ENCODE measurements around the gene ANKRD30A.

Gene ANKRD30A

DNA sequence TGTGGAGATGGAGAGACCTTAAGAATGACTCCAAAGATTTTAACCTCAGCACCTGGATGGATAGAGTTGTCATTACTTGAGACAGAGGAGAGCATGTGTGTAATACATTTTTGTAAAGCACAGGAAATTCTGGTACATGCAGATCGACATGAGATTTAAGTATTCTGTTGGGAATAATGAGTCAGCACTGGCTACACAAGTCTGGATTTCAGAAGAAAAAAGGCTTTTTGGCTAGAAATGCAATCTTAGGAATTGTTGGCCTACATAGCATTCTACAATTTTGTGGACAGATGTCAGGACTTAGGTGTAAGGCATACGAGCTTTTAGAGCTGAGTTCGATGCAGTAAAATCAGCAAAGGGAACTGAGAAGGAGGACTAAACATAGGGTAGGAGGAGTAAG lies 24.1 kb upstream of the ANKRD30A start:
- Histone ChIP-seq H3K27ac (ENCODE audit: low read length) (no peak overlapping the region), H3K4me3 (ENCODE audit: low read depth in 1 of 2, low read length in 2 of 2) (no peak overlapping the region), H3K9ac (ENCODE audit: low read depth, low read length) (no peak overlapping the region), H2AFZ (ENCODE audit: low read depth, low read length) (no peak overlapping the region), H3K36me3 (ENCODE audit: insufficient read depth, low read length) (no peaks in the 10 kb centered on the region), H3K4me1 (ENCODE audit: insufficient read depth, low read length) (no peaks in the 10 kb centered on the region), H3K9me3 (ENCODE audit: insufficient read depth, low read length, severe bottlenecking) (no peaks in the 10 kb centered on the region), H3K79me2 (ENCODE audit: insufficient read depth, low read length) (no peaks in the 10 kb centered on the region), H3K27me3 (ENCODE audit: insufficient read depth, low read length, poor library complexity) (no peaks in the 10 kb centered on the region), H3K4me2 (ENCODE audit: insufficient read depth, low read length) (no peak overlapping the region), H4K20me1 (ENCODE audit: insufficient read depth, low read length) (no peaks in the 10 kb centered on the region)
- DNase-seq (no peak), ATAC-seq (ENCODE audit: insufficient read depth, low read depth) (no peak)
- no peak for TF ChIP-seq EZH2 (IDR thresholded peaks at IDR 0.05; ENCODE audit: borderline replicate concordance, low read depth, low read length, severe bottlenecking)
- TF ChIP-seq, protein P1, sequence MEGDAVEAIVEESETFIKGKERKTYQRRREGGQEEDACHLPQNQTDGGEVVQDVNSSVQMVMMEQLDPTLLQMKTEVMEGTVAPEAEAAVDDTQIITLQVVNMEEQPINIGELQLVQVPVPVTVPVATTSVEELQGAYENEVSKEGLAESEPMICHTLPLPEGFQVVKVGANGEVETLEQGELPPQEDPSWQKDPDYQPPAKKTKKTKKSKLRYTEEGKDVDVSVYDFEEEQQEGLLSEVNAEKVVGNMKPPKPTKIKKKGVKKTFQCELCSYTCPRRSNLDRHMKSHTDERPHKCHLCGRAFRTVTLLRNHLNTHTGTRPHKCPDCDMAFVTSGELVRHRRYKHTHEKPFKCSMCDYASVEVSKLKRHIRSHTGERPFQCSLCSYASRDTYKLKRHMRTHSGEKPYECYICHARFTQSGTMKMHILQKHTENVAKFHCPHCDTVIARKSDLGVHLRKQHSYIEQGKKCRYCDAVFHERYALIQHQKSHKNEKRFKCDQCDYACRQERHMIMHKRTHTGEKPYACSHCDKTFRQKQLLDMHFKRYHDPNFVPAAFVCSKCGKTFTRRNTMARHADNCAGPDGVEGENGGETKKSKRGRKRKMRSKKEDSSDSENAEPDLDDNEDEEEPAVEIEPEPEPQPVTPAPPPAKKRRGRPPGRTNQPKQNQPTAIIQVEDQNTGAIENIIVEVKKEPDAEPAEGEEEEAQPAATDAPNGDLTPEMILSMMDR (IDR thresholded peaks at IDR 0.05; ENCODE audit: borderline replicate concordance, extremely low read depth, low read length, poor library complexity, severe bottlenecking), result no peak

DNA sequence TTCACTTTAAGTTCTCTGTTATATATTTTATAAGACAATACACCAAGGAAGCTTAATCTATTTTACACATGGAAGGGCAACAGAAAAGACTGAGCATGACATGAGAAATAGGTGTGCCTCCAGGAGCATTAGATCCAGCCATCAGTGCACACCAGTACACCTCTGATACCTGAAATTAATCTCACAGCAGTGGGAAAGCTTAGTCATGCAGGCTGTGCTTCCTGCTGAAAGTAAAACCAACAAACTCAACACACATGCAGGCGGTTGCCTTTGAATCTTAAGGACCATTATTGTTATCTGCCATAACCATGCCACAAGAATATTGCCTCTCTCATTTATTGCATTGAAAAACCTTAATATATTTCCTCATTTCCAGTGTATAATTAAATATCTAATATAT lies 16.4 kb upstream of the ANKRD30A start:
- no peak overlapping the region for H3K9ac ChIP-seq (ENCODE audit: low read depth, low read length)
- TF ChIP-seq, protein P1 (IDR thresholded peaks at IDR 0.05; ENCODE audit: borderline replicate concordance, extremely low read depth, low read length, poor library complexity, severe bottlenecking), result no peak
- no peak for TF ChIP-seq EZH2 (IDR thresholded peaks at IDR 0.05; ENCODE audit: borderline replicate concordance, low read depth, low read length, severe bottlenecking)
- H3K27me3 ChIP-seq (ENCODE audit: insufficient read depth, low read length, poor library complexity), result no peaks in the 10 kb centered on the region
- H2AFZ ChIP-seq (ENCODE audit: low read depth, low read length), result no peak overlapping the region
- no peaks in the 10 kb centered on the region for H3K36me3 ChIP-seq (ENCODE audit: insufficient read depth, low read length)
- H3K4me3 ChIP-seq (ENCODE audit: low read depth in 1 of 2, low read length in 2 of 2), result no peak overlapping the region
- ATAC-seq (ENCODE audit: insufficient read depth, low read depth) (no peak), DNase-seq (no peak)
- H3K9me3 ChIP-seq (ENCODE audit: insufficient read depth, low read length, severe bottlenecking), result no peaks in the 10 kb centered on the region
- H4K20me1 ChIP-seq (ENCODE audit: insufficient read depth, low read length), result no peaks in the 10 kb centered on the region
- H3K27ac ChIP-seq (ENCODE audit: low read length), result no peak overlapping the region
- H3K4me1 ChIP-seq (ENCODE audit: insufficient read depth, low read length), result no peaks in the 10 kb centered on the region
- no peaks in the 10 kb centered on the region for H3K79me2 ChIP-seq (ENCODE audit: insufficient read depth, low read length)
- no peak overlapping the region for H3K4me2 ChIP-seq (ENCODE audit: insufficient read depth, low read length)

GRCh38 chr10:37124532-37124931 lies 866 bp upstream of the ANKRD30A start:
- Histone ChIP-seq H3K27ac (ENCODE audit: low read length) (no peak overlapping the region), H3K9me3 (ENCODE audit: insufficient read depth, low read length, severe bottlenecking) (peaks cover 6% of the 10 kb centered on the region), H2AFZ (ENCODE audit: low read depth, low read length) (no peak overlapping the region), H4K20me1 (ENCODE audit: insufficient read depth, low read length) (no peaks in the 10 kb centered on the region), H3K79me2 (ENCODE audit: insufficient read depth, low read length) (no peaks in the 10 kb centered on the region), H3K4me1 (ENCODE audit: insufficient read depth, low read length) (no peaks in the 10 kb centered on the region), H3K4me3 (ENCODE audit: low read depth in 1 of 2, low read length in 2 of 2) (no peak overlapping the region), H3K27me3 (ENCODE audit: insufficient read depth, low read length, poor library complexity) (no peaks in the 10 kb centered on the region), H3K9ac (ENCODE audit: low read depth, low read length) (no peak overlapping the region), H3K36me3 (ENCODE audit: insufficient read depth, low read length) (no peaks in the 10 kb centered on the region), H3K4me2 (ENCODE audit: insufficient read depth, low read length) (no peak overlapping the region)
- DNase-seq (no peak), ATAC-seq (ENCODE audit: insufficient read depth, low read depth) (no peak)
- TF ChIP-seq, protein P1 (IDR thresholded peaks at IDR 0.05; ENCODE audit: borderline replicate concordance, extremely low read depth, low read length, poor library complexity, severe bottlenecking), result no peak
- TF ChIP-seq EZH2 (IDR thresholded peaks at IDR 0.05; ENCODE audit: borderline replicate concordance, low read depth, low read length, severe bottlenecking), result no peak

- no peak for TF ChIP-seq EZH2 (IDR thresholded peaks at IDR 0.05; ENCODE audit: borderline replicate concordance, low read depth, low read length, severe bottlenecking)
- TF ChIP-seq, protein P1 (IDR thresholded peaks at IDR 0.05; ENCODE audit: borderline replicate concordance, extremely low read depth, low read length, poor library complexity, severe bottlenecking), result no peak
- no peak overlapping the region for H3K4me2 ChIP-seq (ENCODE audit: insufficient read depth, low read length)
- H3K9me3 ChIP-seq (ENCODE audit: insufficient read depth, low read length, severe bottlenecking), result peaks cover 6% of the 10 kb centered on the region
- H4K20me1 ChIP-seq (ENCODE audit: insufficient read depth, low read length), result no peaks in the 10 kb centered on the region
- no peak overlapping the region for H3K9ac ChIP-seq (ENCODE audit: low read depth, low read length)
- DNase-seq, result no peak
- H3K27me3 ChIP-seq (ENCODE audit: insufficient read depth, low read length, poor library complexity), result no peaks in the 10 kb centered on the region
- H2AFZ ChIP-seq (ENCODE audit: low read depth, low read length), result no peak overlapping the region
- no peak for ATAC-seq (ENCODE audit: insufficient read depth, low read depth)
- H3K79me2 ChIP-seq (ENCODE audit: insufficient read depth, low read length), result no peaks in the 10 kb centered on the region
- no peaks in the 10 kb centered on the region for H3K36me3 ChIP-seq (ENCODE audit: insufficient read depth, low read length)
- H3K4me1 ChIP-seq (ENCODE audit: insufficient read depth, low read length), result no peaks in the 10 kb centered on the region
- no peak overlapping the region for H3K4me3 ChIP-seq (ENCODE audit: low read depth in 1 of 2, low read length in 2 of 2)
- H3K27ac ChIP-seq (ENCODE audit: low read length), result no peak overlapping the region
Observed at GRCh38 chr10:37125921-37126320, 523 bp downstream of the ANKRD30A start.

All from DND-41 (cell line).